ENCODE measurements around the gene NTHL1. TPM values are rescaled to one million over a fixed set of nuclear protein-coding genes. Genes with fewer than 3 reads are reported as not detected.
A peak's percentile ranks its signal among the peaks of the same experiment; 100 is the strongest.

Gene NTHL1
- total and polyA plus RNA-seq, 9 of the 15 experiments (the other 6 are each of a cell fraction or from before 2014, with no cell fraction given) = 1.1 to 58.8 (median 17.6) TPM

DNA sequence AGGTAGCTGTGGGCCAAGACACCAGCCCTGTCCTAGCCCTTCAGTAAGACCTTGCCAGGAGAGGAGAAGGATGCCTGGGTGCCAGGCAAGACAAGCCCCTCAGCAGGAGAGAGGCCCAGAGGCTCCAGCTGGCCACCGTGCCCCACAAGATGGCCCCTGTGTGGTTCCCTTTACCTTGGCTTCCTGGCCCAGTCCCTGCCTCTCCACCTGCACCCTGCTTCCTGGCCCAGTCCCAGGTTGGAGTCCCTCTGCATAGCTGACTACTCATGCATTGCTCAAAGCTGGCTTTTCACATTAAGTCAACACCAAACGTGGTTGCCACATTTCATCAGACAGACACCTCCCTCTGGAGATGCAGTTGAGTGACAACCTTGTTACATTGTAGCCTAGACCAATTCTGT, 53.9 kb downstream of the NTHL1 start (continued):
- TF ChIP-seq TCF3 (CRISPR knock-in tag; IDR thresholded peaks at IDR 0.05) (no peak), TCFL5 (CRISPR knock-in tag; conservative IDR thresholded peaks at IDR 0.05) (no peak), FIP1L1 (IDR thresholded peaks at IDR 0.05; ENCODE audit: low read depth, low read length, poor library complexity, severe bottlenecking) (no peak), MEF2D (tag; conservative IDR thresholded peaks at IDR 0.05; ENCODE audit: low read depth) (peak; percentile 75; the same call in 1 of the 2 replicates), ZEB2 (IDR thresholded peaks at IDR 0.05) (no peak), YBX1 (IDR thresholded peaks at IDR 0.05) (no peak), ZNF717 (CRISPR knock-in tag; IDR thresholded peaks at IDR 0.05) (no peak), SRSF1 (IDR thresholded peaks at IDR 0.05; ENCODE audit: low read depth, low read length) (no peak), DPF2 (IDR thresholded peaks at IDR 0.05) (no peak), TARDBP (IDR thresholded peaks at IDR 0.05) (no peak), ZNF197 (CRISPR knock-in tag; IDR thresholded peaks at IDR 0.05; ENCODE audit: low read depth) (no peak), ZNF668 (CRISPR knock-in tag; IDR thresholded peaks at IDR 0.05) (no peak), FOXJ3 (CRISPR knock-in tag; IDR thresholded peaks at IDR 0.05) (no peak)
- TF ChIP-seq, protein P1, sequence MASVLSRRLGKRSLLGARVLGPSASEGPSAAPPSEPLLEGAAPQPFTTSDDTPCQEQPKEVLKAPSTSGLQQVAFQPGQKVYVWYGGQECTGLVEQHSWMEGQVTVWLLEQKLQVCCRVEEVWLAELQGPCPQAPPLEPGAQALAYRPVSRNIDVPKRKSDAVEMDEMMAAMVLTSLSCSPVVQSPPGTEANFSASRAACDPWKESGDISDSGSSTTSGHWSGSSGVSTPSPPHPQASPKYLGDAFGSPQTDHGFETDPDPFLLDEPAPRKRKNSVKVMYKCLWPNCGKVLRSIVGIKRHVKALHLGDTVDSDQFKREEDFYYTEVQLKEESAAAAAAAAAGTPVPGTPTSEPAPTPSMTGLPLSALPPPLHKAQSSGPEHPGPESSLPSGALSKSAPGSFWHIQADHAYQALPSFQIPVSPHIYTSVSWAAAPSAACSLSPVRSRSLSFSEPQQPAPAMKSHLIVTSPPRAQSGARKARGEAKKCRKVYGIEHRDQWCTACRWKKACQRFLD (CRISPR knock-in tag; IDR thresholded peaks at IDR 0.05) = peak; percentile 58; the same call in 1 of the 2 replicates
- TF ChIP-seq, protein P2, sequence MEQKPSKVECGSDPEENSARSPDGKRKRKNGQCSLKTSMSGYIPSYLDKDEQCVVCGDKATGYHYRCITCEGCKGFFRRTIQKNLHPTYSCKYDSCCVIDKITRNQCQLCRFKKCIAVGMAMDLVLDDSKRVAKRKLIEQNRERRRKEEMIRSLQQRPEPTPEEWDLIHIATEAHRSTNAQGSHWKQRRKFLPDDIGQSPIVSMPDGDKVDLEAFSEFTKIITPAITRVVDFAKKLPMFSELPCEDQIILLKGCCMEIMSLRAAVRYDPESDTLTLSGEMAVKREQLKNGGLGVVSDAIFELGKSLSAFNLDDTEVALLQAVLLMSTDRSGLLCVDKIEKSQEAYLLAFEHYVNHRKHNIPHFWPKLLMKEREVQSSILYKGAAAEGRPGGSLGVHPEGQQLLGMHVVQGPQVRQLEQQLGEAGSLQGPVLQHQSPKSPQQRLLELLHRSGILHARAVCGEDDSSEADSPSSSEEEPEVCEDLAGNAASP (IDR thresholded peaks at IDR 0.05) = no peak
- TF ChIP-seq, protein P3, sequence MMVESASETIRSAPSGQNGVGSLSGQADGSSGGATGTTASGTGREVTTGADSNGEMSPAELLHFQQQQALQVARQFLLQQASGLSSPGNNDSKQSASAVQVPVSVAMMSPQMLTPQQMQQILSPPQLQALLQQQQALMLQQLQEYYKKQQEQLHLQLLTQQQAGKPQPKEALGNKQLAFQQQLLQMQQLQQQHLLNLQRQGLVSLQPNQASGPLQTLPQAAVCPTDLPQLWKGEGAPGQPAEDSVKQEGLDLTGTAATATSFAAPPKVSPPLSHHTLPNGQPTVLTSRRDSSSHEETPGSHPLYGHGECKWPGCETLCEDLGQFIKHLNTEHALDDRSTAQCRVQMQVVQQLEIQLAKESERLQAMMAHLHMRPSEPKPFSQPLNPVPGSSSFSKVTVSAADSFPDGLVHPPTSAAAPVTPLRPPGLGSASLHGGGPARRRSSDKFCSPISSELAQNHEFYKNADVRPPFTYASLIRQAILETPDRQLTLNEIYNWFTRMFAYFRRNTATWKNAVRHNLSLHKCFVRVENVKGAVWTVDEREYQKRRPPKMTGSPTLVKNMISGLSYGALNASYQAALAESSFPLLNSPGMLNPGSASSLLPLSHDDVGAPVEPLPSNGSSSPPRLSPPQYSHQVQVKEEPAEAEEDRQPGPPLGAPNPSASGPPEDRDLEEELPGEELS (CRISPR knock-in tag; IDR thresholded peaks at IDR 0.05; ENCODE audit: borderline replicate concordance) = 0 out of 2 replicates have a peak, but pooled peaks have one; percentile 0
- TF ChIP-seq, protein P4, sequence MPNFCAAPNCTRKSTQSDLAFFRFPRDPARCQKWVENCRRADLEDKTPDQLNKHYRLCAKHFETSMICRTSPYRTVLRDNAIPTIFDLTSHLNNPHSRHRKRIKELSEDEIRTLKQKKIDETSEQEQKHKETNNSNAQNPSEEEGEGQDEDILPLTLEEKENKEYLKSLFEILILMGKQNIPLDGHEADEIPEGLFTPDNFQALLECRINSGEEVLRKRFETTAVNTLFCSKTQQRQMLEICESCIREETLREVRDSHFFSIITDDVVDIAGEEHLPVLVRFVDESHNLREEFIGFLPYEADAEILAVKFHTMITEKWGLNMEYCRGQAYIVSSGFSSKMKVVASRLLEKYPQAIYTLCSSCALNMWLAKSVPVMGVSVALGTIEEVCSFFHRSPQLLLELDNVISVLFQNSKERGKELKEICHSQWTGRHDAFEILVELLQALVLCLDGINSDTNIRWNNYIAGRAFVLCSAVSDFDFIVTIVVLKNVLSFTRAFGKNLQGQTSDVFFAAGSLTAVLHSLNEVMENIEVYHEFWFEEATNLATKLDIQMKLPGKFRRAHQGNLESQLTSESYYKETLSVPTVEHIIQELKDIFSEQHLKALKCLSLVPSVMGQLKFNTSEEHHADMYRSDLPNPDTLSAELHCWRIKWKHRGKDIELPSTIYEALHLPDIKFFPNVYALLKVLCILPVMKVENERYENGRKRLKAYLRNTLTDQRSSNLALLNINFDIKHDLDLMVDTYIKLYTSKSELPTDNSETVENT (CRISPR knock-in tag; IDR thresholded peaks at IDR 0.05) = no peak
- TF ChIP-seq, protein P5, sequence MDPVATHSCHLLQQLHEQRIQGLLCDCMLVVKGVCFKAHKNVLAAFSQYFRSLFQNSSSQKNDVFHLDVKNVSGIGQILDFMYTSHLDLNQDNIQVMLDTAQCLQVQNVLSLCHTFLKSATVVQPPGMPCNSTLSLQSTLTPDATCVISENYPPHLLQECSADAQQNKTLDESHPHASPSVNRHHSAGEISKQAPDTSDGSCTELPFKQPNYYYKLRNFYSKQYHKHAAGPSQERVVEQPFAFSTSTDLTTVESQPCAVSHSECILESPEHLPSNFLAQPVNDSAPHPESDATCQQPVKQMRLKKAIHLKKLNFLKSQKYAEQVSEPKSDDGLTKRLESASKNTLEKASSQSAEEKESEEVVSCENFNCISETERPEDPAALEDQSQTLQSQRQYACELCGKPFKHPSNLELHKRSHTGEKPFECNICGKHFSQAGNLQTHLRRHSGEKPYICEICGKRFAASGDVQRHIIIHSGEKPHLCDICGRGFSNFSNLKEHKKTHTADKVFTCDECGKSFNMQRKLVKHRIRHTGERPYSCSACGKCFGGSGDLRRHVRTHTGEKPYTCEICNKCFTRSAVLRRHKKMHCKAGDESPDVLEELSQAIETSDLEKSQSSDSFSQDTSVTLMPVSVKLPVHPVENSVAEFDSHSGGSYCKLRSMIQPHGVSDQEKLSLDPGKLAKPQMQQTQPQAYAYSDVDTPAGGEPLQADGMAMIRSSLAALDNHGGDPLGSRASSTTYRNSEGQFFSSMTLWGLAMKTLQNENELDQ (CRISPR knock-in tag; IDR thresholded peaks at IDR 0.05; ENCODE audit: borderline replicate concordance) = no peak

All from K562 (cell line).